ENCODE results near the gene IQGAP2.
A peak's percentile ranks its signal among the peaks of the same experiment; 100 is the strongest.

Gene IQGAP2

GRCh38 chr5:76524101-76524835 is 121.2 kb downstream of the IQGAP2 start:
- Histone ChIP-seq H4K8ac (ENCODE audit: low read depth, low read length) (no peak overlapping the region), H2BK12ac (ENCODE audit: low read length) (no peak overlapping the region), H3K27ac (replicated peaks; ENCODE audit: low read length) (no peak overlapping the region), H3K4me3 (ENCODE audit: low read length in 2 of 2) (no peak overlapping the region), H2BK5ac (ENCODE audit: low read length) (no peak overlapping the region), H3K14ac (ENCODE audit: low read length) (no peak overlapping the region), H3K4me1 (ENCODE audit: control insufficient read depth in 2 of 2, insufficient read depth in 1 of 2, low read depth in 1 of 2, low read length in 2 of 2) (peaks cover 6 to 24% of the 10 kb centered on the region in 2 donors), H2AFZ (ENCODE audit: low read length) (peak overlapping the region; percentile 31), H4K91ac (ENCODE audit: low read depth, low read length, poor library complexity) (no peak overlapping the region), H2AK5ac (ENCODE audit: low read depth, low read length) (no peak overlapping the region), H3K36me3 (replicated peaks in 1 of 2; ENCODE audit: control insufficient read depth in 2 of 2, insufficient read depth in 2 of 2, low read length in 2 of 2) (no peaks in the 10 kb centered on the region), H3K9me3 (replicated peaks in 1 of 2; ENCODE audit: control insufficient read depth in 2 of 2, insufficient read depth in 1 of 2, low read depth in 1 of 2, low read length in 2 of 2) (no peaks in the 10 kb centered on the region), H2BK15ac (ENCODE audit: low read length) (no peak overlapping the region), H3K23ac (ENCODE audit: low read depth, low read length, poor library complexity) (no peak overlapping the region), H3K18ac (ENCODE audit: low read length) (no peak overlapping the region), H3K4ac (ENCODE audit: low read length) (no peak overlapping the region), H3K79me1 (ENCODE audit: low read depth, low read length) (no peaks in the 10 kb centered on the region), H2BK120ac (ENCODE audit: low read depth, low read length) (no peak overlapping the region), H3K4me2 (ENCODE audit: insufficient read depth, low read length, poor library complexity, severe bottlenecking) (no peak overlapping the region), H3K9ac (ENCODE audit: low read depth, low read length, poor library complexity) (no peak overlapping the region), H3K27me3 (ENCODE audit: control insufficient read depth in 3 of 3, insufficient read depth in 3 of 3, low read depth in 1 of 3, low read length in 3 of 3) (no peaks in the 10 kb centered on the region)
- no CpG with 5 or more reads among the region's 3 CpGs for WGBS, 2 donors (ENCODE audit: extremely low coverage in 2 of 2, insufficient read length in 2 of 2, insufficient replicate concordance in 1 of 2)
- no peak for DNase-seq (ENCODE audit: low spot score)

- Histone ChIP-seq H2BK15ac (ENCODE audit: low read length) (no peak overlapping the region), H3K27me3 (ENCODE audit: control insufficient read depth in 3 of 3, insufficient read depth in 3 of 3, low read depth in 1 of 3, low read length in 3 of 3) (no peaks in the 10 kb centered on the region), H4K8ac (ENCODE audit: low read depth, low read length) (no peak overlapping the region), H4K91ac (ENCODE audit: low read depth, low read length, poor library complexity) (no peak overlapping the region), H3K27ac (replicated peaks; ENCODE audit: low read length) (no peak overlapping the region), H3K9ac (ENCODE audit: low read depth, low read length, poor library complexity) (no peak overlapping the region), H3K4me3 (ENCODE audit: low read length in 2 of 2) (no peak overlapping the region), H2BK120ac (ENCODE audit: low read depth, low read length) (no peak overlapping the region), H2AFZ (ENCODE audit: low read length) (no peak overlapping the region), H3K36me3 (replicated peaks in 1 of 2; ENCODE audit: control insufficient read depth in 2 of 2, insufficient read depth in 2 of 2, low read length in 2 of 2) (no peaks in the 10 kb centered on the region), H3K18ac (ENCODE audit: low read length) (no peak overlapping the region), H3K9me3 (replicated peaks in 1 of 2; ENCODE audit: control insufficient read depth in 2 of 2, insufficient read depth in 1 of 2, low read depth in 1 of 2, low read length in 2 of 2) (no peaks in the 10 kb centered on the region), H2BK5ac (ENCODE audit: low read length) (no peak overlapping the region), H3K4ac (ENCODE audit: low read length) (no peak overlapping the region), H3K79me1 (ENCODE audit: low read depth, low read length) (no peaks in the 10 kb centered on the region), H3K4me2 (ENCODE audit: insufficient read depth, low read length, poor library complexity, severe bottlenecking) (no peak overlapping the region), H3K14ac (ENCODE audit: low read length) (no peak overlapping the region), H2AK5ac (ENCODE audit: low read depth, low read length) (no peak overlapping the region), H2BK12ac (ENCODE audit: low read length) (no peak overlapping the region), H3K23ac (ENCODE audit: low read depth, low read length, poor library complexity) (no peak overlapping the region), H3K4me1 (ENCODE audit: control insufficient read depth in 2 of 2, insufficient read depth in 1 of 2, low read depth in 1 of 2, low read length in 2 of 2) (peaks cover 6 to 24% of the 10 kb centered on the region in 2 donors)
- DNase-seq (ENCODE audit: low spot score), result no peak
- WGBS, 2 donors (ENCODE audit: extremely low coverage in 2 of 2, insufficient read length in 2 of 2, insufficient replicate concordance in 1 of 2), result no CpG with 5 or more reads among the region's 2 CpGs
Observed at GRCh38 chr5:76524868-76525267, 121.8 kb downstream of the IQGAP2 start.

- Histone ChIP-seq H3K36me3 (replicated peaks in 1 of 2; ENCODE audit: control insufficient read depth in 2 of 2, insufficient read depth in 2 of 2, low read length in 2 of 2) (no peaks in the 10 kb centered on the region), H3K27me3 (ENCODE audit: control insufficient read depth in 3 of 3, insufficient read depth in 3 of 3, low read depth in 1 of 3, low read length in 3 of 3) (no peaks in the 10 kb centered on the region), H2AFZ (ENCODE audit: low read length) (no peak overlapping the region), H2BK120ac (ENCODE audit: low read depth, low read length) (no peak overlapping the region), H3K79me1 (ENCODE audit: low read depth, low read length) (no peaks in the 10 kb centered on the region), H4K91ac (ENCODE audit: low read depth, low read length, poor library complexity) (no peak overlapping the region), H3K9me3 (replicated peaks in 1 of 2; ENCODE audit: control insufficient read depth in 2 of 2, insufficient read depth in 1 of 2, low read depth in 1 of 2, low read length in 2 of 2) (no peaks in the 10 kb centered on the region), H3K4me2 (ENCODE audit: insufficient read depth, low read length, poor library complexity, severe bottlenecking) (no peak overlapping the region), H3K9ac (ENCODE audit: low read depth, low read length, poor library complexity) (no peak overlapping the region), H3K23ac (ENCODE audit: low read depth, low read length, poor library complexity) (no peak overlapping the region), H4K8ac (ENCODE audit: low read depth, low read length) (no peak overlapping the region), H3K4ac (ENCODE audit: low read length) (no peak overlapping the region), H3K4me3 (ENCODE audit: low read length in 2 of 2) (no peak overlapping the region), H3K18ac (ENCODE audit: low read length) (no peak overlapping the region), H2BK12ac (ENCODE audit: low read length) (no peak overlapping the region), H2BK15ac (ENCODE audit: low read length) (no peak overlapping the region), H2BK5ac (ENCODE audit: low read length) (no peak overlapping the region), H3K27ac (replicated peaks; ENCODE audit: low read length) (no peak overlapping the region), H3K4me1 (ENCODE audit: control insufficient read depth in 2 of 2, insufficient read depth in 1 of 2, low read depth in 1 of 2, low read length in 2 of 2) (peaks cover 6 to 24% of the 10 kb centered on the region in 2 donors), H3K14ac (ENCODE audit: low read length) (no peak overlapping the region), H2AK5ac (ENCODE audit: low read depth, low read length) (no peak overlapping the region)
- WGBS, 2 donors (ENCODE audit: extremely low coverage in 2 of 2, insufficient read length in 2 of 2, insufficient replicate concordance in 1 of 2), result no CpG with 5 or more reads among the region's 2 CpGs
- DNase-seq (ENCODE audit: low spot score), result no peak
Observed at GRCh38 chr5:76525956-76526355, 122.9 kb downstream of the IQGAP2 start.

- Histone ChIP-seq H3K9me3 (replicated peaks in 1 of 2; ENCODE audit: control insufficient read depth in 2 of 2, insufficient read depth in 1 of 2, low read depth in 1 of 2, low read length in 2 of 2) (peaks cover 0 to 4% of the 10 kb centered on the region in 2 donors), H3K4me1 (ENCODE audit: control insufficient read depth in 2 of 2, insufficient read depth in 1 of 2, low read depth in 1 of 2, low read length in 2 of 2) (peaks cover 6 to 22% of the 10 kb centered on the region in 2 donors), H3K27me3 (ENCODE audit: control insufficient read depth in 3 of 3, insufficient read depth in 3 of 3, low read depth in 1 of 3, low read length in 3 of 3) (no peaks in the 10 kb centered on the region), H4K91ac (ENCODE audit: low read depth, low read length, poor library complexity) (no peak overlapping the region), H3K4me3 (ENCODE audit: low read length in 2 of 2) (no peak overlapping the region), H3K9ac (ENCODE audit: low read depth, low read length, poor library complexity) (no peak overlapping the region), H3K27ac (replicated peaks; ENCODE audit: low read length) (no peak overlapping the region), H3K79me1 (ENCODE audit: low read depth, low read length) (no peaks in the 10 kb centered on the region), H3K4me2 (ENCODE audit: insufficient read depth, low read length, poor library complexity, severe bottlenecking) (no peak overlapping the region), H3K18ac (ENCODE audit: low read length) (no peak overlapping the region), H3K14ac (ENCODE audit: low read length) (no peak overlapping the region), H4K8ac (ENCODE audit: low read depth, low read length) (no peak overlapping the region), H3K4ac (ENCODE audit: low read length) (no peak overlapping the region), H2BK15ac (ENCODE audit: low read length) (no peak overlapping the region), H2AFZ (ENCODE audit: low read length) (no peak overlapping the region), H2AK5ac (ENCODE audit: low read depth, low read length) (no peak overlapping the region), H2BK120ac (ENCODE audit: low read depth, low read length) (no peak overlapping the region), H2BK12ac (ENCODE audit: low read length) (no peak overlapping the region), H3K23ac (ENCODE audit: low read depth, low read length, poor library complexity) (no peak overlapping the region), H3K36me3 (replicated peaks in 1 of 2; ENCODE audit: control insufficient read depth in 2 of 2, insufficient read depth in 2 of 2, low read length in 2 of 2) (no peaks in the 10 kb centered on the region), H2BK5ac (ENCODE audit: low read length) (no peak overlapping the region)
- DNase-seq (ENCODE audit: low spot score), result no peak
- WGBS, 2 donors (ENCODE audit: extremely low coverage in 2 of 2, insufficient read length in 2 of 2, insufficient replicate concordance in 1 of 2), result no CpG with 5 or more reads among the region's 2 CpGs
Observed at GRCh38 chr5:76526950-76527583, 124.0 kb downstream of the IQGAP2 start.

Data from neuronal stem cell (in vitro differentiated cells).